ENCODE measurements around the gene KLHL7. TPM values are rescaled to one million over a fixed set of nuclear protein-coding genes. Genes with fewer than 3 reads are reported as not detected.

Gene KLHL7
- total RNA-seq, 3 donors from 2014 or later = 15.6 to 25.5 (median 21.3) TPM

DNA sequence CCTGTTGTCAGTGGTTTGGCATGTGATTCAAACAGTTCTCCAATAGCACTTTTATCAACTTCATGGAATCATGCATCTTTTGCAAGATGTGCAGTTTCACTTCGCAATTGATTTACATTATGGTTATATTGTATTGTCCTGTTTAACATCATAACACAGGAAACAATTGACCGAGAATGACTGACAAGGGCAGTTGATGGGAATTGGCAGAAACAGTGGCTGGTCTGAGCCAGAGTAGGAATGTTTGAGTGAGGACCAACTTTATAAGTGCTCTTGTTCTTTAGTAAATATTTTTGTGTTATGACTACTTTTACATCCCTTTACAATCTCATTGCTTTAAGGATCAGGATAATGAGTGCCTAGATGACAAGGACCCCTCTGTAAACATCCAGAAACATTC is 2.2 kb downstream of the KLHL7 start:
- no peak for ATAC-seq
- Histone ChIP-seq H3K4me3 (no peak overlapping the region), H3K9me3 (no peaks in the 10 kb centered on the region), H3K4me1 (ENCODE audit: low read depth) (peaks cover 8% of the 10 kb centered on the region), H3K36me3 (ENCODE audit: low read depth) (no peaks in the 10 kb centered on the region)
- intact Hi-C loops (cut with DNase I, micrococcal nuclease) = loop anchor here in 1 of 2 donors (10.0 kb wide), 1 partner anchor 77 kb away; the partner anchor contains the start of gene NUP42
- DNase-seq = no peak
- TF ChIP-seq, protein P1, sequence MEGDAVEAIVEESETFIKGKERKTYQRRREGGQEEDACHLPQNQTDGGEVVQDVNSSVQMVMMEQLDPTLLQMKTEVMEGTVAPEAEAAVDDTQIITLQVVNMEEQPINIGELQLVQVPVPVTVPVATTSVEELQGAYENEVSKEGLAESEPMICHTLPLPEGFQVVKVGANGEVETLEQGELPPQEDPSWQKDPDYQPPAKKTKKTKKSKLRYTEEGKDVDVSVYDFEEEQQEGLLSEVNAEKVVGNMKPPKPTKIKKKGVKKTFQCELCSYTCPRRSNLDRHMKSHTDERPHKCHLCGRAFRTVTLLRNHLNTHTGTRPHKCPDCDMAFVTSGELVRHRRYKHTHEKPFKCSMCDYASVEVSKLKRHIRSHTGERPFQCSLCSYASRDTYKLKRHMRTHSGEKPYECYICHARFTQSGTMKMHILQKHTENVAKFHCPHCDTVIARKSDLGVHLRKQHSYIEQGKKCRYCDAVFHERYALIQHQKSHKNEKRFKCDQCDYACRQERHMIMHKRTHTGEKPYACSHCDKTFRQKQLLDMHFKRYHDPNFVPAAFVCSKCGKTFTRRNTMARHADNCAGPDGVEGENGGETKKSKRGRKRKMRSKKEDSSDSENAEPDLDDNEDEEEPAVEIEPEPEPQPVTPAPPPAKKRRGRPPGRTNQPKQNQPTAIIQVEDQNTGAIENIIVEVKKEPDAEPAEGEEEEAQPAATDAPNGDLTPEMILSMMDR (IDR thresholded peaks at IDR 0.05) = no peak

DNA sequence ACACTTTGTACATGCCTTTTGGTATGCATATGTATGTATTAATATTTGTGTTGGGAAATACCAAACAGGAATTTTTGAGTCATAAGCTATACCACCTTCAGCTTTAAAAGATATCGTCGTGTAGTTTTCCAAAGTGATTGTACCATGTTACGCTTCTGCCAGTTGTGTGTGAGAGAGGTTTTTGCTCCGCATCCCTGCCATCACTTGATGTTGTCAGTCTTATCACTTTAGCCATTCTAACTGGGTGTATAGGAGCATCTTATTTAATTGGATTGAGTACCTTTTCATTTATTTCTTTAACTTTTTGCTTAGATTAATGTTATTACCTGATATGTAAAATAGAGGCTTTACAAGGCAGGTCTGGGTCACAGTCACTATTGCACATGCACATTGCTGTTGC is 3.4 kb downstream of the KLHL7 start:
- no peaks in the 10 kb centered on the region for H3K36me3 ChIP-seq (ENCODE audit: low read depth)
- TF ChIP-seq, protein P1 (IDR thresholded peaks at IDR 0.05) = no peak
- intact Hi-C loops (cut with DNase I, micrococcal nuclease) = loop anchor here in 1 of 2 donors (10.0 kb wide), 1 partner anchor 76 kb away; the partner anchor contains the start of gene NUP42
- no peak for ATAC-seq
- H3K9me3 ChIP-seq = no peaks in the 10 kb centered on the region
- H3K4me3 ChIP-seq = no peak overlapping the region
- no peak for DNase-seq
- H3K4me1 ChIP-seq (ENCODE audit: low read depth) = peaks cover 8% of the 10 kb centered on the region

DNA sequence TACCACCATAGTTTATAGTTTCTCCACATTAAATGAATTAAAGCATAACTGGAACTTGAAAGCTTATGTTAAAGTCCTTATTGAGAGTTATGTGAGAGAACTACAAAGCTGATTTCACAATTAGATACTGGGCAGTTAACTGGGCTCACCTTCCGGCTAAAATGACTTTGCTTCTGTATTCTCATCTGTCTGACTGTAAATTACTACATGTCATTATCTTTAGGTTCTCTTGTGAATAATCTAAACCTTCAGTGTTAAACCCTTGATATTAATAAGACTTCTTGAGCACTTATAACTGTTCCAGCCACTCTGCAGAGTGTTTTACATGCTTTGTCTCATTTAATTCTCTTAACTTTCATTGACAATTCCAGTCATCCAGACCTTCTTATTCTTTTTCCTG is 3.9 kb downstream of the KLHL7 start:
- TF ChIP-seq, protein P1 (IDR thresholded peaks at IDR 0.05) = no peak
- Histone ChIP-seq H3K4me1 (ENCODE audit: low read depth) (peaks cover 8% of the 10 kb centered on the region), H3K4me3 (no peak overlapping the region), H3K9me3 (no peaks in the 10 kb centered on the region), H3K36me3 (ENCODE audit: low read depth) (no peaks in the 10 kb centered on the region)
- intact Hi-C loops (cut with DNase I, micrococcal nuclease) = loop anchor here in 1 of 2 donors (10.0 kb wide), 1 partner anchor 75 kb away; the partner anchor contains the start of gene NUP42
- DNase-seq = no peak
- no peak for ATAC-seq

DNA sequence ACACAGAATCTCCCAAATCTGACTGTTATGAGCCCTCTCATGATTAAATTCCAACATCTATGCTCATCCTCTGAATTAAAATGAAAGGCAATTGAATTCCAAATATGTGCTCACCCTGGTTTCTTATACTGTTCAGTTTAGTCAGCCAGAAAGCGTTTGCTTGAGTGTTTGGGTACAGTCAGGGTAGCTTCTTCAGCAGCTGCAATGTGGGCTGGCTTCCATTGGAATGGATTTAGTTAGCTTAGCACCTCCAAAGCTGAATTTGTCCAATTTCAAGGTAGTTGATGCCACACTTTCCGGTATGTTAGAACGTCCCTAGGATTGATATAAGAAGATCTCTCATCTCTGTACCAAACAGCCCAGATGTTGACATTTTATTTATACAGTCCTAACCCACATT is 9.3 kb downstream of the KLHL7 start:
- ATAC-seq (no peak), DNase-seq (no peak)
- intact Hi-C loops (cut with DNase I, micrococcal nuclease) = no loop called here
- Histone ChIP-seq H3K4me3 (no peak overlapping the region), H3K36me3 (ENCODE audit: low read depth) (no peaks in the 10 kb centered on the region), H3K9me3 (no peaks in the 10 kb centered on the region), H3K4me1 (ENCODE audit: low read depth) (no peaks in the 10 kb centered on the region)
- TF ChIP-seq, protein P1 (IDR thresholded peaks at IDR 0.05) = no peak

DNA sequence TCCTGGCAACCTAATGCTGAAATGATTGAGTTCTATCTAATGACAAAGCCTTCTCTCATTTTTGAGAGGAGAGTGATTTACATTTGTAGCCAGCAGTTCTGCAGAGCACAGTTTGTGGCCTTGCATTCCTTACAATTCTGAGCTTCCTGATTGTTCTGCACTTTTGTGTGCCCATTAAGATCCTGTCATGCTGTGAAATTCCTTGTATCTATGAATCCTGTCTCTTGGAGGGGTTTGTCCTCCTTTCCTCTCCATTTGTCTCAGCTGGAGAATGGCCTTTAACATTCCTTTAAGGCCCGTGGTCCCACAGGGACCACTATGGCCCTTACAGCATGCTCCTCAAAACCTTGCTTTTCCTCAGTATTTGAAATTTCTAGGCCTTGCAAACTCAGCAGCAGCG is 10.4 kb downstream of the KLHL7 start:
- TF ChIP-seq, protein P1 (IDR thresholded peaks at IDR 0.05) = no peak
- no peaks in the 10 kb centered on the region for H3K4me1 ChIP-seq (ENCODE audit: low read depth)
- ATAC-seq (no peak), DNase-seq (no peak)
- intact Hi-C loops (cut with DNase I, micrococcal nuclease) = no loop called here
- no peaks in the 10 kb centered on the region for H3K36me3 ChIP-seq (ENCODE audit: low read depth)
- no peak overlapping the region for H3K4me3 ChIP-seq
- no peaks in the 10 kb centered on the region for H3K9me3 ChIP-seq

DNA sequence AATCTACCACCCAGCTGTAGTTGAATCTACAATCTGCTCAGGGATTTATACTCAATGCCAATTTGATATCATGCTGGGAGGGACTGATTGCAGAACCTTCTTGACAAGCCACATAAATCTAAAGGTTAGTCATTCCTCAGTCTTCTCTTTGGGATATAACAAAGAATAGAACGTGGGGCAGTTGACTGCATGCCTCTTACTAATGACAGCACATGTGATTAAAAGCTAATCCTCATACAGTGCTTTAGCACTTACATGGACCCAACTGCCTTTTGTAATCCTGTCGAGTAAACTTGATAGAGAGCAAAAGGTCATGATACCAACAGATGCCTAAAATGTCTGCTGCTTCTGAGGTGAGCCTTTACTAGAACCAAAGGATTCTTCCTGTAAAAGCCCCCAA is 12.3 kb downstream of the KLHL7 start:
- DNase-seq (no peak), ATAC-seq (no peak)
- no peaks in the 10 kb centered on the region for H3K9me3 ChIP-seq
- TF ChIP-seq, protein P1 (IDR thresholded peaks at IDR 0.05) = no peak
- no peaks in the 10 kb centered on the region for H3K36me3 ChIP-seq (ENCODE audit: low read depth)
- no peaks in the 10 kb centered on the region for H3K4me1 ChIP-seq (ENCODE audit: low read depth)
- intact Hi-C loops (cut with DNase I, micrococcal nuclease) = no loop called here
- H3K4me3 ChIP-seq = no peak overlapping the region

All from mucosa of descending colon (tissue), 3 donors.